Epithelial cell of proximal tubule (primary cell): ENCODE results near the gene ZDHHC14. TPM values are rescaled to one million over a fixed set of nuclear protein-coding genes. Genes with fewer than 3 reads are reported as not detected.
"Not testable (repeated sequence)": the region's sequence is repeated elsewhere in the genome, so short reads cannot be mapped to it uniquely, and the experiment has no call there.

Experiments
- DNase-seq: peaks from one replicate; pipeline ENCODE4 v3.0.0-alpha.2; 2011; ENCODE audit warnings: low read depth
- H3K4me3 ChIP-seq: 2 replicates; pipeline ENCODE4 v1.5.1; 2011; ENCODE audit warnings: low read depth, mild to moderate bottlenecking, low read length
- total RNA-seq: library from RNA; depleted of rRNA; stranded (reverse); fragments of >200 nt; gene quantifications from 2 replicates; pipeline ENCODE4 v1.2.3, GENCODE V29; 2015
- TF ChIP-seq, protein P1 (sequence below): conservative IDR thresholded peaks from 2 replicates; pipeline ENCODE4 v1.5.1; 2012; ENCODE audit warnings: low read depth, mild to moderate bottlenecking, low read length

ZDHHC14 gene
- total RNA-seq: 8.8 and 21.4 TPM in 2 replicates

DNA sequence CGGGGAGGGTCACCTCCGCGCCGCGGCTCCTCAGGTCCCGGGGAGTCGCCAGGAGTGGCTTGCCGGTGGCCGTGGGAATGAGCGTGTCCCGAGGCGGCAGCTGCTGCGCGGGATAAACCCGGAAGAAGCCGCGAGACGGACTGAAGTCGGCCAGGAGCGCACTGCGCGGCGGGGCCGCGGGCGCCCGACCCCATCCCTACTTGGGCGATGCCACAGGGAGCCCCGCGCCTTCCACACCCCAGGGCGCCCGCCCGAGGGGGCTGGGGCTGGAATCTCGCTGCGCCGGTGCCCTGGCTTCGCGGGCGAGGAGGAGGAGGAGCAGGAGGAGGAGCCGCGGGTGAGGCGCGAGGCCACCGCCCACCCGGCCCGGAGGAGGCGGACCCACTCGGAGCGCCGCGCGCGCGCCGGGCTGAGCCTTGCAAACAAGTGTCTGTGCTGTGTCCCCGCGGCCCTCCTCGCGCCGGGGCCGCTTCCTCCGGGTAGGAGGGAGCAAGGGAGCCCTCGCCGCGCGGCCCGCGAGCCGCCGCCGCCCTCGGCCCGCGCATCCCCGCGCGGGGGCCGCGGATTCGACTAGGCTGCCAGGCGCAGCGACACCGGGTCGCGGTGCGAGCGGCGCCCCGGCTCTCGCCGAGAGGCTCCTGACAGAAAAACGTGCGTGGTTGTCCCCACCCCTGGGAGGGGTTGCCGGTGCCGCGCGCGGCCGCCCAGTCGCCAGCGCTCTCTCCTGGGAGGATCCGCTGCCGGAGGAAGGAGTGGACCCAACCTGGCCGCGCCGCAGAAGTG, at the start of gene ZDHHC14:
Gene ZDHHC14, plus strand, starts transcription at position 412 of the 783 bp plus-strand sequence.
- no peak for DNase-seq
- TF ChIP-seq, protein P1, sequence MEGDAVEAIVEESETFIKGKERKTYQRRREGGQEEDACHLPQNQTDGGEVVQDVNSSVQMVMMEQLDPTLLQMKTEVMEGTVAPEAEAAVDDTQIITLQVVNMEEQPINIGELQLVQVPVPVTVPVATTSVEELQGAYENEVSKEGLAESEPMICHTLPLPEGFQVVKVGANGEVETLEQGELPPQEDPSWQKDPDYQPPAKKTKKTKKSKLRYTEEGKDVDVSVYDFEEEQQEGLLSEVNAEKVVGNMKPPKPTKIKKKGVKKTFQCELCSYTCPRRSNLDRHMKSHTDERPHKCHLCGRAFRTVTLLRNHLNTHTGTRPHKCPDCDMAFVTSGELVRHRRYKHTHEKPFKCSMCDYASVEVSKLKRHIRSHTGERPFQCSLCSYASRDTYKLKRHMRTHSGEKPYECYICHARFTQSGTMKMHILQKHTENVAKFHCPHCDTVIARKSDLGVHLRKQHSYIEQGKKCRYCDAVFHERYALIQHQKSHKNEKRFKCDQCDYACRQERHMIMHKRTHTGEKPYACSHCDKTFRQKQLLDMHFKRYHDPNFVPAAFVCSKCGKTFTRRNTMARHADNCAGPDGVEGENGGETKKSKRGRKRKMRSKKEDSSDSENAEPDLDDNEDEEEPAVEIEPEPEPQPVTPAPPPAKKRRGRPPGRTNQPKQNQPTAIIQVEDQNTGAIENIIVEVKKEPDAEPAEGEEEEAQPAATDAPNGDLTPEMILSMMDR: no peak
- H3K4me3 ChIP-seq: peak within 1 kb of the TSS; percentile 95

DNA sequence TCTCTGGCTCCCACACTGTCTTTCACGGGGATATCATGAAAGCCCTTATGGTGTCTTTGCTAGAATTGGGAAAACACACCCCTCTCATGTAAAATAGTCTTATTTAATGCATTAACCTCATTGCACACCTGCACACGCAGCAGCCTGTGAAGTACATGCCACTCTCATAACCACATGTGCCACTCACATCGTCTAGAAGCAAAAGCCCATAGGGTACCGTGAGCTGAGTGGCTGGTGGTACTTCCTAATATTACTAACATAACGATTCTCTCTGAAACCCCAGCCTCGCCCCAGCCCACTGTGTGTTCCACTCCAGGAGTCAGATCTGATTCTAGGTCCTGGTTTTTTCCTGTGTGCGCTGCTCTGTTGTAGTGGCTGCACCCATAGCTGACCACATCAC, 48.2 kb upstream of the ZDHHC14 start:
- TF ChIP-seq, protein P1: no peak
- DNase-seq: no peak
- no peak overlapping the region for H3K4me3 ChIP-seq

DNA sequence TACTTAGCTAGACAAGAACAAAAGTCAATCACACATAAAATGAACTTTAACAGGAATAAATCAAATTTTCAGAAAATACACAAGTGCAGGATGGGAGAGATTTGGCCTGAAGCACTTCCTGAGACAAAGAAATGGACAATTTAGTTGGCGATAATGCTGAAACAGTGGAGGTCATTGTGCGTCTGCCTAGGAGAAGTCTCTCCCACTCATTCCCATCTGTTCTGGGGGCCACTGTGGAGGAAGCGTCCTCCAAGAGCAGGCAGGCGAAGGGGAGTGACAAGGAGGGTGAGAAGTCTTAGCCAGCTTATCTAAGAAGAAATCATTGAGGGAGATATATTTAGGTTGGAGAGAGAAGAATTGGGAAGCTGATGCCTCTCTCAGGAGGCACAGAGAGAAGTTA, 47.5 kb upstream of the ZDHHC14 start:
- no peak overlapping the region for H3K4me3 ChIP-seq
- no peak for DNase-seq
- TF ChIP-seq, protein P1: no peak

DNA sequence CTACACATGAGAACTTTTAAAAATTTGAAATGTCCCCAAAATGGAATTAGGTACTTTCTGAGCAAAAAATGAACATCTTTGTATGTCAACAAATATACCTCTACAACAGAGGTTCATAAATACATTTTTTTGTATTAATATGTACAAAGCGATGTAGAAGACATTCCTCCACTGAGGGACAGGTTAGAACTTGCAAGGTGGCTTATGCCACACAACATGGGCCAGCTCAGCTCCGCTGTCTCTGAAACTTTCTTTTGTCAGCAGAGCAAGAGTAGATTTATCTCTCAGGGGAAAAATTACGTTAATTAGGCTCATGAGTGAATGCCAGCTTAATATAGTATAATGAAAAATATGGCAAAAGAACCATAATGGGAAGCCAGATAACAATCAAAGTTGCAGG, 47.0 kb upstream of the ZDHHC14 start:
- DNase-seq: no peak
- H3K4me3 ChIP-seq: no peak overlapping the region
- TF ChIP-seq, protein P1: no peak

DNA sequence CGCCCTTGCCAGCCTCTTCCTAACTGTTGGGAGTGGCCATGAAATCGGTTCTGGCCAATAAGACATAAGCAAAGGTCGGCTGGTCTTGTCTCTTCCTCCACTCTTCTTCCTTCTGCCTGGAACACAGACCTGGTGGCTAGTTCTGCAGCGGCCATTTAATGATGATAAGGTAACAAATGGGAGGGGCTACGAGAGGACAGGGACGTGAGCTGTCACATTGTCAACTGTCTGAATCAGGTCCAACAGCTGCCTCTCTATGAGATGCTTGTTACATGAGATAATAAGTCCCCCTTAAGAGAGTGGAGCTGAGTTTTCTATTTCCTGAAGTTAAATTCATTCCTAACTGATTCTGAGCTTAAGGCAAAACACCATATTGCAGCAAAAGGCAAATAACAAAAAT, 45.2 kb upstream of the ZDHHC14 start:
- no peak overlapping the region for H3K4me3 ChIP-seq
- no peak for DNase-seq
- TF ChIP-seq, protein P1: no peak

DNA sequence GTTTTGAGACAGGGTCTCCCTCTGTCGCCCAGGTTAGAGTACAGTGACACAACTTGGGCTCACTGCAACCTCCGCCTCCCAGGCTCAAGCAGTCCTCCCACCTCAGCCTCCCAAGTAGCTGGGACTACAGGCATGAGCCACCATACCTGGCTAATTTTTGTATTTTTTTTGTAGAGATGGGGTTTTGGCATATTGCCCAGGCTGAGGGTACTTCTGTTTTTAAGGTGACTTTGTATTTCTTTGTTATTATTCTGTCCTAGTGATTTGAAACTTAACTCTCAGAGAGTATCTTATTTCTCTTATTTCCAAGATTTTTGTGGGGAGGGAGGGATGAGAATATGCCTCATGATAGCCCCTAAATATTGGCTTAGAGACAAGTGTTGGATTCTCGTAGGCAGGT, 43.7 kb upstream of the ZDHHC14 start:
- H3K4me3 ChIP-seq, DNase-seq: not testable (repeated sequence)

DNA sequence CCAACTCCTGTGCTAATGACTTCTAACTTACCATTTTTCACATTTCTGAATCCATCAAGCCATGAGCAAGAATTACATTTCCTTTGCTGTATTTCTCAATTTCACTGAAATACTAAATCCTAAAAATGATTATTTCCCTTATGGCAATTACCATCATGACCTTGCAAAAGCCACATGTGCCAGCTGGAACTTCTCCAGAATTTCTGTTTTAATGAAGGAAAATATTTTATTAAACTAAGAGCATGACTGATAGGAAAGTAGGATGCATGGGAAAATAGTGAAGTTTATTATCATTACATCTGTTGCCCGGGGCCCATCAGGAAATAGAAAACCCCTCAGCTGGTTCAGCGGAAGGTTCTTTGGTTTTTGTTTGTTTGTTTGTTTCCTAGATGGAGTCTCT, 43.2 kb upstream of the ZDHHC14 start:
- DNase-seq: no peak
- TF ChIP-seq, protein P1: no peak
- H3K4me3 ChIP-seq: no peak overlapping the region
